Testis (tissue), 3 donors: Measurements from ENCODE around the gene ACTA1. TPM values are rescaled to one million over a fixed set of nuclear protein-coding genes. Genes with fewer than 3 reads are reported as not detected.

Source experiments
- DNase-seq: peaks from one replicate; pipeline ENCODE4 v3.0.0-alpha.2; 2019
- H3K27ac ChIP-seq, 2 donors: fragments of 200-600 bp; sonication (generic); one replicate each; pipeline ENCODE4 v1.5.1; 2019
- H3K27me3 ChIP-seq: fragments of 200-600 bp; sonication (generic); one replicate; pipeline ENCODE4 v1.5.1; 2019
- H3K36me3 ChIP-seq: fragments of 200-600 bp; sonication (generic); one replicate; pipeline ENCODE4 v1.5.1; 2017; ENCODE audit warnings: low read depth; ENCODE audit errors: missing control alignments
- H3K4me1 ChIP-seq: fragments of 200-600 bp; sonication (generic); one replicate; pipeline ENCODE4 v1.5.1; 2019
- H3K4me3 ChIP-seq, 2 donors: fragments of 200-600 bp; sonication (generic); one replicate each; pipeline ENCODE4 v1.5.1; 2017 to 2019
- H3K9me3 ChIP-seq: fragments of 200-600 bp; sonication (generic); one replicate; pipeline ENCODE4 v1.5.1; 2017
- CTCF ChIP-seq, 3 experiments: fragments of 450-650 bp in 2 of 3; fragments of 200-600 bp in 1 of 3; sonication (generic) in 1 of 3; IDR thresholded peaks; one replicate each; pipeline ENCODE4 v1.5.1; 2016 to 2019; ENCODE audit warnings: antibody characterized with exemption in 3 of 3, mild to moderate bottlenecking in 2 of 3, moderate library complexity in 1 of 3
- POLR2A ChIP-seq: fragments of 450-650 bp; IDR thresholded peaks from one replicate; pipeline ENCODE4 v1.6.1; 2017; ENCODE audit warnings: antibody characterized with exemption, mild to moderate bottlenecking, moderate library complexity
- WGBS, 2 donors: methylation state at CpG; one replicate each; pipeline ENCODE4 v1.1.5; 2018; 5-methylcytosine and 5-hydroxymethylcytosine counted together
- intact Hi-C: fragments of 100-400 bp; cut with DNase I; formaldehyde crosslinking; loops from one replicate; pipeline ENCODE4 v1.15.1; 2023; ENCODE audit warnings: low total_unique reads
- polyA plus RNA-seq: library from polyadenylated mRNA; stranded (reverse); fragments of 350-450 nt; fragmentation: Illumina TruSeq; extraction: RNeasy Lipid Tissue Mini Kit (QIAGEN cat#74804); gene quantifications from one replicate; pipeline ENCODE4 v1.2.3, GENCODE V29; 2014; ENCODE audit warnings: low read depth, low replicate concordance; ENCODE audit not compliant: insufficient read depth
- total RNA-seq, 2 donors: library from RNA; depleted of rRNA; stranded (reverse); fragments of >200 nt; gene quantifications; one replicate each; pipeline ENCODE4 v1.2.3, GENCODE V29; 2016

The ACTA1 gene
- total and polyA plus RNA-seq, 3 donors from 2014 or later: 0.94 to 136 (median 1.2) TPM

DNA sequence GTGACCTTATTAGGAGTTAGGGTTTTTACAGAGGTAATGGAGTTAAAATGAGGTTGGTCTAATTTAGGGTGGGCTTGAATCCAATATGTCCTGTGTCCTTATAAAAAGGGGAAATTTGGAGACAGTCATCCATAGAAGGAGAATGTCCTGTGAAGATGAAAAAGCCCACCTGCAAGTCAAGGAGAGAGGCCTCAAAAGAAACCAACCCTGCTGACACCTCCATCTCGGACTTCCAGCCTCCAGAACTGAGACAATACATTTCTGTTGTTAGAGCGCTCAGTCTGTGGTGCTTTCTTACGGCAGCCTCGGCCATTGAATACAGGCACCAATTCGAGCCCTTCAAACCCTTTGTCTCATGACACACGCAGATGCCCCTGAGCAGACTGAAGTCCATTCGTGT, 43.8 kb downstream of the ACTA1 start:
- no peak for DNase-seq
- intact Hi-C loops: no loop called here
- no peak overlapping the region for H3K4me3 ChIP-seq
- 86 to 94% methylated on average over 7 of the region's 7 CpGs for WGBS, 2 donors
- H3K36me3 ChIP-seq: no peaks in the 10 kb centered on the region
- H3K27ac ChIP-seq: no peak overlapping the region
- H3K4me1 ChIP-seq: no peaks in the 10 kb centered on the region
- no peaks in the 10 kb centered on the region for H3K27me3 ChIP-seq
- no peaks in the 10 kb centered on the region for H3K9me3 ChIP-seq
- TF ChIP-seq POLR2A (no peak), CTCF (IDR thresholded peaks at IDR 0.05) (no peak)

GRCh38 chr1:229388897-229389580, 44.9 kb downstream of the ACTA1 start:
- WGBS, 2 donors: 79 to 85% methylated on average over 7 of the region's 7 CpGs
- TF ChIP-seq CTCF (IDR thresholded peaks at IDR 0.05) (no peak), POLR2A (no peak)
- H3K27ac ChIP-seq: no peak overlapping the region
- H3K36me3 ChIP-seq: no peaks in the 10 kb centered on the region
- DNase-seq: no peak
- intact Hi-C loops: no loop called here
- H3K4me3 ChIP-seq: no peak overlapping the region
- H3K9me3 ChIP-seq: no peaks in the 10 kb centered on the region
- no peaks in the 10 kb centered on the region for H3K4me1 ChIP-seq
- no peaks in the 10 kb centered on the region for H3K27me3 ChIP-seq

DNA sequence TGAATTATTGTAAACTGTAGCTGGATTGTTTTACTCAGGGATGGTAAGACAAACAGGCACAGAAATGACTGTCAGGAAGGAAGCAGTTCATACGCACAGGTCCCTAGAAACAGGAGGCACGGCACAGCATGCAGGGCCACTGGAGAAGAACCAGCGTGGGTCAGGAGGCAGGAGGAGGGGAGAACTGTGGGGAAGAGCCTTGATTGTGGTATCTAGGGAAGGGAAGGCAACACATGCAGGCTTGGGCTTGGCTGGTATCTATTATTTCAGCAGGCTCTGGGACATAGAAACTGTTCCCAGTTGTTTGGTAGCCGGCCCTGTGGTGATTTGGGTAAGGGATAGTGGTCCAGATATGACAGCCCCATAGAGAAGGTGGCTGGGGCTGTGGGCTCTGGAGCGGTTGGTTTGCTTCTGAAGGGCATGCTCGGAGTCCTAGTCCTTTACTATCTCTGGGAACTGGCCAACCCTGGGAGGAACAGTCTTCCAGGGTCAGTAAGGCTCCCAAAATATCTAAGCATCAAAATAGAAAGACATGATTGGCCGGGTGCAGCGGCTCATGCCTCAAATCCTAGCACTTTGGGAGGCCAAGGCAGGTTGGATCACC, 47.9 kb downstream of the ACTA1 start:
- TF ChIP-seq CTCF (IDR thresholded peaks at IDR 0.05) (no peak), POLR2A (no peak)
- intact Hi-C loops: no loop called here
- no peaks in the 10 kb centered on the region for H3K27me3 ChIP-seq
- H3K4me3 ChIP-seq: no peak overlapping the region
- DNase-seq: no peak
- H3K36me3 ChIP-seq: no peaks in the 10 kb centered on the region
- H3K4me1 ChIP-seq: no peaks in the 10 kb centered on the region
- no peaks in the 10 kb centered on the region for H3K9me3 ChIP-seq
- 61 to 85% methylated on average over 4 to 8 of the region's 8 CpGs for whole genome bisulfite sequencing, 2 donors
- no peak overlapping the region for H3K27ac ChIP-seq

- no peaks in the 10 kb centered on the region for H3K36me3 ChIP-seq
- DNase-seq: no peak
- H3K4me3 ChIP-seq: no peak overlapping the region
- no peaks in the 10 kb centered on the region for H3K4me1 ChIP-seq
- H3K9me3 ChIP-seq: no peaks in the 10 kb centered on the region
- TF ChIP-seq CTCF (IDR thresholded peaks at IDR 0.05) (no peak), POLR2A (no peak)
- intact Hi-C loops: no loop called here
- no peak overlapping the region for H3K27ac ChIP-seq
- 89 to 97% methylated on average over 7 of the region's 7 CpGs for WGBS, 2 donors
- no peaks in the 10 kb centered on the region for H3K27me3 ChIP-seq
Observed at GRCh38 chr1:229384822-229385221, 49.1 kb downstream of the ACTA1 start.

GRCh38 chr1:229383961-229384360, 49.9 kb downstream of the ACTA1 start:
- Histone ChIP-seq H3K4me3 (no peak overlapping the region), H3K4me1 (no peaks in the 10 kb centered on the region), H3K27ac (no peak overlapping the region), H3K27me3 (no peaks in the 10 kb centered on the region), H3K36me3 (no peaks in the 10 kb centered on the region), H3K9me3 (no peaks in the 10 kb centered on the region)
- TF ChIP-seq CTCF (IDR thresholded peaks at IDR 0.05) (no peak), POLR2A (no peak)
- 95 to 96% methylated on average over 5 of the region's 5 CpGs for WGBS, 2 donors
- intact Hi-C loops: no loop called here
- DNase-seq: no peak
